PFSK-1 (cell line): Measurements from ENCODE around the gene DUSP8. TPM values are rescaled to one million over a fixed set of nuclear protein-coding genes. Genes with fewer than 3 reads are reported as not detected.

Source experiments
- FOXP2 ChIP-seq: optimal IDR thresholded peaks from 2 replicates; pipeline ENCODE3; 2011; ENCODE audit warnings: borderline replicate concordance, control low read depth, inconsistent platforms; ENCODE audit not compliant: insufficient read depth; ENCODE audit errors: extremely low read length, extremely low read depth
- POLR2AphosphoS5 ChIP-seq: IDR thresholded peaks from 2 replicates; pipeline ENCODE4 v1.6.1; 2012; ENCODE audit warnings: low read depth, mild to moderate bottlenecking, control low read depth, low read length, moderate library complexity
- REST ChIP-seq, 2 experiments: IDR thresholded peaks; 2 replicates each; pipeline versions ENCODE4 v1.6.1 to v1.8.0; 2011 to 2012; ENCODE audit warnings: low read depth in 2 of 2, low read length in 2 of 2, control low read depth in 1 of 2, inconsistent platforms in 1 of 2, mild to moderate bottlenecking in 1 of 2, moderate library complexity in 1 of 2; ENCODE audit not compliant: insufficient read depth in 1 of 2
- SIN3A ChIP-seq: IDR thresholded peaks from 2 replicates; pipeline ENCODE4 v1.6.1; 2012; ENCODE audit warnings: mild to moderate bottlenecking, low read length, moderate library complexity, borderline replicate concordance; ENCODE audit not compliant: insufficient read depth
- TAF1 ChIP-seq: IDR thresholded peaks from 2 replicates; pipeline ENCODE4 v1.6.1; 2012; ENCODE audit warnings: low read length, control low read depth, borderline replicate concordance; ENCODE audit not compliant: insufficient read depth
- polyA plus RNA-seq: library from polyadenylated mRNA; unstranded; fragments of >200 nt; gene quantifications from one replicate; pipeline ENCODE4 v1.2.1, GENCODE V29; 2012; ENCODE audit warnings: low read depth, missing spikeins; ENCODE audit not compliant: insufficient read length

The DUSP8 gene
- 3.8 TPM for polyA plus RNA-seq

GRCh38 chr11:1572197-1573076, at the start of gene DUSP8:
DUSP8 (minus strand) TSS chr11:1572271; CDS start chr11:1565826, 6,445 bp downstream.
- TF ChIP-seq FOXP2 (peak; percentile 29), POLR2AphosphoS5 (no peak)

- no peak for TF ChIP-seq POLR2AphosphoS5
Measured at GRCh38 chr11:1619449-1619848, 47.4 kb upstream of the DUSP8 start.

GRCh38 chr11:1618231-1618630, 46.2 kb upstream of the DUSP8 start:
- no peak for TF ChIP-seq TAF1

GRCh38 chr11:1608363-1608762, 36.3 kb upstream of the DUSP8 start, which contains the start of gene KRTAP5-3:
KRTAP5-3 (minus strand) TSS chr11:1608463; CDS start chr11:1608385, 78 bp downstream.
- no peak for TF ChIP-seq REST (IDR thresholded peaks at IDR 0.05; ENCODE audit: insufficient read depth in 1 of 2, low read depth in 2 of 2, low read length in 2 of 2)
- no peak for TF ChIP-seq SIN3A
- no peak for TF ChIP-seq TAF1
- no peak for TF ChIP-seq FOXP2
- TF ChIP-seq POLR2AphosphoS5, result no peak

- TF ChIP-seq SIN3A (no peak), TAF1 (no peak), REST (IDR thresholded peaks at IDR 0.05; ENCODE audit: insufficient read depth in 1 of 2, low read depth in 2 of 2, low read length in 2 of 2) (no peak), POLR2AphosphoS5 (no peak), FOXP2 (no peak)
Measured at GRCh38 chr11:1604711-1605110, 32.6 kb upstream of the DUSP8 start.

- TF ChIP-seq TAF1 (no peak), FOXP2 (no peak), REST (IDR thresholded peaks at IDR 0.05; ENCODE audit: insufficient read depth in 1 of 2, low read depth in 2 of 2, low read length in 2 of 2) (no peak), SIN3A (no peak), POLR2AphosphoS5 (no peak)
Measured at GRCh38 chr11:1604181-1604580, 32.1 kb upstream of the DUSP8 start.

GRCh38 chr11:1603629-1604028, 31.6 kb upstream of the DUSP8 start:
- TF ChIP-seq REST (IDR thresholded peaks at IDR 0.05; ENCODE audit: insufficient read depth in 1 of 2, low read depth in 2 of 2, low read length in 2 of 2), result no peak
- no peak for TF ChIP-seq SIN3A
- TF ChIP-seq POLR2AphosphoS5, result no peak
- no peak for TF ChIP-seq TAF1
